Activated CD4-positive, alpha-beta T cell treated with anti-CD3 and anti-CD28 coated beads, Interleukin-2, amount 10 ng/mL, durations not matched to agents 24 days and 14 days (primary cell): ENCODE data around the gene CUBN. TPM values are rescaled to one million over a fixed set of nuclear protein-coding genes. Genes with fewer than 3 reads are reported as not detected.
A peak's percentile ranks its signal among the peaks of the same experiment; 100 is the strongest.

Source experiments
- DNase-seq: peaks from one replicate; pipeline ENCODE4 v3.0.0; 2022
- H3K27ac Mint-ChIP-seq: one replicate; pipeline ENCODE4 v1.8.0; 2022; ENCODE audit warnings: mild to moderate bottlenecking, mixed read lengths
- H3K27me3 Mint-ChIP-seq: one replicate; pipeline ENCODE4 v1.8.0; 2022; ENCODE audit warnings: mixed read lengths
- H3K36me3 Mint-ChIP-seq: one replicate; pipeline ENCODE4 v1.8.0; 2022; ENCODE audit warnings: low read depth, mild to moderate bottlenecking, mixed read lengths
- H3K4me1 Mint-ChIP-seq: one replicate; pipeline ENCODE4 v1.8.0; 2021; ENCODE audit warnings: mixed read lengths
- H3K4me3 Mint-ChIP-seq: one replicate; pipeline ENCODE4 v1.8.0; 2022; ENCODE audit warnings: mild to moderate bottlenecking, moderate library complexity, mixed read lengths
- H3K9me3 Mint-ChIP-seq: one replicate; pipeline ENCODE4 v1.8.0; 2021; ENCODE audit warnings: mixed read lengths
- intact Hi-C: fragments of 100-400 bp; cut with micrococcal nuclease; formaldehyde crosslinking; loops from one replicate; pipeline ENCODE4 v1.15.1; 2023
- total RNA-seq: library from RNA; stranded (reverse); gene quantifications from 2 replicates; pipeline ENCODE4 v1.2.3, GENCODE V29; 2022

CUBN gene
- total RNA-seq, 1 donor from 2014 or later, result 0.07 TPM

GRCh38 chr10:17153321-17153720 lies 23.7 kb upstream of the CUBN start:
- H3K36me3 Mint-ChIP-seq, result no peaks in the 10 kb centered on the region
- no peaks in the 10 kb centered on the region for H3K4me1 Mint-ChIP-seq
- intact Hi-C loops, result no loop called here
- no peak for DNase-seq
- H3K27ac Mint-ChIP-seq, result no peak overlapping the region
- H3K4me3 Mint-ChIP-seq, result no peak overlapping the region
- H3K9me3 Mint-ChIP-seq, result no peaks in the 10 kb centered on the region
- no peaks in the 10 kb centered on the region for H3K27me3 Mint-ChIP-seq

GRCh38 chr10:17151716-17152115 lies 22.1 kb upstream of the CUBN start:
- no peak overlapping the region for H3K4me3 Mint-ChIP-seq
- no peak for DNase-seq
- intact Hi-C loops, result no loop called here
- H3K27me3 Mint-ChIP-seq, result no peaks in the 10 kb centered on the region
- no peak overlapping the region for H3K27ac Mint-ChIP-seq
- H3K36me3 Mint-ChIP-seq, result peaks cover 2% of the 10 kb centered on the region
- H3K4me1 Mint-ChIP-seq, result no peaks in the 10 kb centered on the region
- no peaks in the 10 kb centered on the region for H3K9me3 Mint-ChIP-seq

- no peak overlapping the region for H3K4me3 Mint-ChIP-seq
- peak; percentile 18 for DNase-seq
- H3K36me3 Mint-ChIP-seq, result peaks cover 4% of the 10 kb centered on the region
- H3K9me3 Mint-ChIP-seq, result peaks cover 8% of the 10 kb centered on the region
- peaks cover 2% of the 10 kb centered on the region for H3K27me3 Mint-ChIP-seq
- H3K4me1 Mint-ChIP-seq, result peaks cover 19% of the 10 kb centered on the region
- no peak overlapping the region for H3K27ac Mint-ChIP-seq
- intact Hi-C loops, result no loop called here
Measured at GRCh38 chr10:17147884-17148489, 18.4 kb upstream of the CUBN start.

GRCh38 chr10:17146892-17147291 lies 17.3 kb upstream of the CUBN start:
- H3K27ac Mint-ChIP-seq, result no peak overlapping the region
- intact Hi-C loops, result no loop called here
- peaks cover 19% of the 10 kb centered on the region for H3K4me1 Mint-ChIP-seq
- no peak overlapping the region for H3K4me3 Mint-ChIP-seq
- H3K36me3 Mint-ChIP-seq, result peaks cover 4% of the 10 kb centered on the region
- DNase-seq, result peak; percentile 1
- peaks cover 8% of the 10 kb centered on the region for H3K9me3 Mint-ChIP-seq
- peaks cover 2% of the 10 kb centered on the region for H3K27me3 Mint-ChIP-seq

GRCh38 chr10:17145239-17145638 lies 15.6 kb upstream of the CUBN start:
- H3K4me3 Mint-ChIP-seq, result no peak overlapping the region
- intact Hi-C loops, result no loop called here
- no peak for DNase-seq
- H3K36me3 Mint-ChIP-seq, result peaks cover 7% of the 10 kb centered on the region
- H3K27me3 Mint-ChIP-seq, result peaks cover 5% of the 10 kb centered on the region
- peak overlapping the region; percentile 61 for H3K27ac Mint-ChIP-seq
- peaks cover 23% of the 10 kb centered on the region for H3K4me1 Mint-ChIP-seq
- peaks cover 12% of the 10 kb centered on the region for H3K9me3 Mint-ChIP-seq

GRCh38 chr10:17144757-17145156 lies 15.1 kb upstream of the CUBN start:
- peaks cover 7% of the 10 kb centered on the region for H3K36me3 Mint-ChIP-seq
- peak overlapping the region; percentile 61 for H3K27ac Mint-ChIP-seq
- intact Hi-C loops, result loop anchor here (1.0 to 5.0 kb wide), 6 partner anchors 57 to 142 kb away; partner anchors contain the start of genes TRDMT1 and VIM

GRCh38 chr10:17144032-17144431 lies 14.4 kb upstream of the CUBN start:
- DNase-seq, result peak; percentile 33
- Mint-ChIP-seq H3K36me3 (peaks cover 7% of the 10 kb centered on the region), H3K9me3 (peaks cover 12% of the 10 kb centered on the region), H3K27me3 (peaks cover 8% of the 10 kb centered on the region), H3K4me3 (no peak overlapping the region), H3K4me1 (peaks cover 23% of the 10 kb centered on the region), H3K27ac (no peak overlapping the region)
- intact Hi-C loops, result loop anchor here (1.0 to 5.0 kb wide), 6 partner anchors 57 to 142 kb away; partner anchors contain the start of genes TRDMT1 and VIM

More at GRCh38 chr10:17144757-17145156, 15.1 kb upstream of the CUBN start:
- peak; percentile 85 for DNase-seq
- Mint-ChIP-seq H3K27me3 (peaks cover 5% of the 10 kb centered on the region), H3K9me3 (peaks cover 12% of the 10 kb centered on the region), H3K4me1 (peaks cover 23% of the 10 kb centered on the region), H3K4me3 (no peak overlapping the region)

- H3K4me3 Mint-ChIP-seq, result no peak overlapping the region
- peaks cover 8% of the 10 kb centered on the region for H3K27me3 Mint-ChIP-seq
- H3K4me1 Mint-ChIP-seq, result peaks cover 23% of the 10 kb centered on the region
Measured at GRCh38 chr10:17143055-17143690, 13.6 kb upstream of the CUBN start.

GRCh38 chr10:17141504-17142229 lies 12.1 kb upstream of the CUBN start:
- peaks cover 5% of the 10 kb centered on the region for H3K36me3 Mint-ChIP-seq
- H3K27me3 Mint-ChIP-seq, result peaks cover 8% of the 10 kb centered on the region
- H3K4me3 Mint-ChIP-seq, result no peak overlapping the region
- intact Hi-C loops, result loop anchor here (5.0 kb wide), 1 partner anchor 74 kb away; no protein-coding TSS in a partner anchor
- no peak overlapping the region for H3K27ac Mint-ChIP-seq
- H3K9me3 Mint-ChIP-seq, result peaks cover 12% of the 10 kb centered on the region
- H3K4me1 Mint-ChIP-seq, result peaks cover 23% of the 10 kb centered on the region
- no peak for DNase-seq

More at GRCh38 chr10:17143055-17143690, 13.6 kb upstream of the CUBN start:
- peaks cover 7% of the 10 kb centered on the region for H3K36me3 Mint-ChIP-seq
- DNase-seq, result peak; percentile 8
- intact Hi-C loops, result loop anchor here (5.0 kb wide), 1 partner anchor 76 kb away; no protein-coding TSS in a partner anchor
- H3K9me3 Mint-ChIP-seq, result peaks cover 12% of the 10 kb centered on the region
- no peak overlapping the region for H3K27ac Mint-ChIP-seq

- intact Hi-C loops, result loop anchor here (5.0 kb wide), 1 partner anchor 73 kb away; no protein-coding TSS in a partner anchor
- Mint-ChIP-seq H3K27me3 (peaks cover 7% of the 10 kb centered on the region), H3K4me3 (no peak overlapping the region), H3K4me1 (peaks cover 17% of the 10 kb centered on the region), H3K27ac (no peak overlapping the region), H3K9me3 (peaks cover 4% of the 10 kb centered on the region), H3K36me3 (peaks cover 3% of the 10 kb centered on the region)
- DNase-seq, result peak; percentile 13
Measured at GRCh38 chr10:17140386-17140761, 10.8 kb upstream of the CUBN start.

GRCh38 chr10:17138460-17139042 lies 8.9 kb upstream of the CUBN start:
- Mint-ChIP-seq H3K27ac (no peak overlapping the region), H3K36me3 (peaks cover 3% of the 10 kb centered on the region), H3K27me3 (peaks cover 12% of the 10 kb centered on the region), H3K4me3 (no peak overlapping the region), H3K9me3 (peaks cover 4% of the 10 kb centered on the region), H3K4me1 (peaks cover 7% of the 10 kb centered on the region)
- DNase-seq, result peak; percentile 3
- intact Hi-C loops, result no loop called here

GRCh38 chr10:17134737-17135260 lies 5.2 kb upstream of the CUBN start:
- no peak overlapping the region for H3K4me3 Mint-ChIP-seq
- DNase-seq, result no peak
- intact Hi-C loops, result no loop called here
- no peak overlapping the region for H3K27ac Mint-ChIP-seq
- H3K9me3 Mint-ChIP-seq, result peaks cover 3% of the 10 kb centered on the region
- peaks cover 17% of the 10 kb centered on the region for H3K27me3 Mint-ChIP-seq
- no peaks in the 10 kb centered on the region for H3K4me1 Mint-ChIP-seq
- no peaks in the 10 kb centered on the region for H3K36me3 Mint-ChIP-seq

- no peak overlapping the region for H3K4me3 Mint-ChIP-seq
- H3K9me3 Mint-ChIP-seq, result peaks cover 3% of the 10 kb centered on the region
- intact Hi-C loops, result no loop called here
- H3K27me3 Mint-ChIP-seq, result peaks cover 16% of the 10 kb centered on the region
- no peak overlapping the region for H3K27ac Mint-ChIP-seq
- H3K36me3 Mint-ChIP-seq, result no peaks in the 10 kb centered on the region
- H3K4me1 Mint-ChIP-seq, result no peaks in the 10 kb centered on the region
- DNase-seq, result no peak
Measured at GRCh38 chr10:17134282-17134681, 4.7 kb upstream of the CUBN start.
